Measurements from ENCODE around the gene ERCC6L2.
A peak's percentile ranks its signal among the peaks of the same experiment; 100 is the strongest.

The ERCC6L2 gene

DNA sequence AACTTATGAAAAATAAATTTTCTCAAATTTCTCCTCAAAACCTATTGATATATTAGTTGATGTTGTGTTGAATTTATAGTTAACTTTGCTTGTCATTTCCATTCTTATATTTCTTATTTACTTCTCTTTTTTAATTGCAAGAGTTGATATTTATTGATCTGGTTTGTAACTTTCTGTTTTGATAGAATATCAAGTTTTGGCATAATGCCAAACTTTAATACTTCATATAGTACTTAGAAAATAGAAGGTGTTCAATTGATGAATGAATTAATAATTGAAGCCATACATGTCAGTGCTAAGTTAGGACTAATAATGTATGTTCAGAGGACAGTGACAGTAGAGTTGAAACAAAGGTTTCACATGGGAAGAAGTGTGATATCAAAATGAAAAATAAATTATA is 27.9 kb downstream of the ERCC6L2 start:
- no peak for TF ChIP-seq ZFX (IDR thresholded peaks at IDR 0.05; ENCODE audit: borderline replicate concordance)
- TF ChIP-seq, protein P1, sequence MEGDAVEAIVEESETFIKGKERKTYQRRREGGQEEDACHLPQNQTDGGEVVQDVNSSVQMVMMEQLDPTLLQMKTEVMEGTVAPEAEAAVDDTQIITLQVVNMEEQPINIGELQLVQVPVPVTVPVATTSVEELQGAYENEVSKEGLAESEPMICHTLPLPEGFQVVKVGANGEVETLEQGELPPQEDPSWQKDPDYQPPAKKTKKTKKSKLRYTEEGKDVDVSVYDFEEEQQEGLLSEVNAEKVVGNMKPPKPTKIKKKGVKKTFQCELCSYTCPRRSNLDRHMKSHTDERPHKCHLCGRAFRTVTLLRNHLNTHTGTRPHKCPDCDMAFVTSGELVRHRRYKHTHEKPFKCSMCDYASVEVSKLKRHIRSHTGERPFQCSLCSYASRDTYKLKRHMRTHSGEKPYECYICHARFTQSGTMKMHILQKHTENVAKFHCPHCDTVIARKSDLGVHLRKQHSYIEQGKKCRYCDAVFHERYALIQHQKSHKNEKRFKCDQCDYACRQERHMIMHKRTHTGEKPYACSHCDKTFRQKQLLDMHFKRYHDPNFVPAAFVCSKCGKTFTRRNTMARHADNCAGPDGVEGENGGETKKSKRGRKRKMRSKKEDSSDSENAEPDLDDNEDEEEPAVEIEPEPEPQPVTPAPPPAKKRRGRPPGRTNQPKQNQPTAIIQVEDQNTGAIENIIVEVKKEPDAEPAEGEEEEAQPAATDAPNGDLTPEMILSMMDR (IDR thresholded peaks at IDR 0.05) = no peak
- no peak overlapping the region for H3K27ac ChIP-seq

GRCh38 chr9:95907794-95908193 is 32.3 kb downstream of the ERCC6L2 start:
- TF ChIP-seq, protein P1 (IDR thresholded peaks at IDR 0.05) = peak; percentile 44
- no peak for TF ChIP-seq ZFX (IDR thresholded peaks at IDR 0.05; ENCODE audit: borderline replicate concordance)
- no peak overlapping the region for H3K27ac ChIP-seq

DNA sequence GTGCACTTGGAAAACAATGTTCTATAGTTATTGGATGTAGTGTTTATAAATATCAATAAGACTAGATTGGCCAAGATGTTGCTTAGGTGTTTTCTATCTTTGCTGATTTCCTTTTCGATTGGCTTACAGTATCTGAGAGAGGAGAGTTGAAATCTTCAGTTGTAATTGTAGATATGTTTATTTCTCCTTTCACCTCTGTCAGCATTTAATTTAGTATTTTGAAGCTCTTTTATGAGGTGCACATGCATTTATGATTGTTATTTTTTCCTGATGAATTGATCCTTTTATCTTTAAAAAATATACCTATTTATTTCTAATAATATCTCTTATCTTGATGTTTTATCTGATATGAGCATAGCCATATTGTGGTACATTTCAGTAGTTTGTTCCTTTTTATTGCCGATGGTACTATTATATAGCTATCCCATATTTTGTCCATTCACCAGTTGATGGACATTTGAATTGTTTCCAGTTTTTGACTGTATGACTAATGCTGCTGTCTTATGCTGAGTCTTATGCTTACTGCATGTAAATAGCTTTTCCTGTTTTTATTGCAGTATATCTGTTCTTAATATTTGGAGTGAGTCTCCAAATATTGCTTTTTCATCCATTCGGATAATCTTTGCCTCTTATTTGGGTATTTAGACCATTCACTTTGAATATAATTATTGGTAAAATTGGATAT is 34.7 kb downstream of the ERCC6L2 start:
- TF ChIP-seq, protein P1 (IDR thresholded peaks at IDR 0.05) = no peak
- TF ChIP-seq ZFX (IDR thresholded peaks at IDR 0.05; ENCODE audit: borderline replicate concordance) = no peak
- H3K27ac ChIP-seq = peak overlapping the region; percentile 45

DNA sequence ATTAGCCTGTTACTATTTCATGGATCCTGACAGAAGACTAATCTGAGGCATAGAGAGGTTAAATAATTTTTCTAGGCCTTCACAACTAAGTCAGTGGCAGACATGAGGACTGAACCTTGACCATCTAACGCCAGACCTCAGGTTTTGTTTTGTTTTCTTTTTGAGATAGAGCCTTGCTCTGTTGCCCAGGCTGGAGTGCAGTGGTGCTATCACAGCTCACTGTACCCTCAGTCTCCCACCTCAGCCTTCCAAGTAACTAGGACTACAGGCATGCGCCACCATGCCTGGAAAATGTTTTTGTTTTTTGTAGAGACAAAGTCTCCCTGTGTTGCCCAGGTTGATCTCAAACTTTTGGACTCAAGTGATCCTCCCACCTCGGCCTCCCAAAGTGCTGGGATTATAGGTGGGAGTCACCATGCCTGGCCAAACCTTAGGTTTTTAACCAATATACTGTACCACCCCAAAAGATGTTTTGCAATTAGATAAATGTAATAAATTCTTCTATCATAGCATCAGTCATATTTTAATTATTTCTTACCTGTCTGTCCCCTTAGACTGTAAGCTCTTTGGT is 35.4 kb downstream of the ERCC6L2 start:
- no peak for TF ChIP-seq ZFX (IDR thresholded peaks at IDR 0.05; ENCODE audit: borderline replicate concordance)
- TF ChIP-seq, protein P1 (IDR thresholded peaks at IDR 0.05) = no peak
- peak overlapping the region; percentile 45 for H3K27ac ChIP-seq

GRCh38 chr9:95912773-95913172 is 37.3 kb downstream of the ERCC6L2 start:
- TF ChIP-seq, protein P1 (IDR thresholded peaks at IDR 0.05) = no peak
- no peak for TF ChIP-seq ZFX (IDR thresholded peaks at IDR 0.05; ENCODE audit: borderline replicate concordance)
- H3K27ac ChIP-seq = no peak overlapping the region; the same call in 1 of the 2 replicates

GRCh38 chr9:95920017-95920416 is 44.5 kb downstream of the ERCC6L2 start:
- TF ChIP-seq ZFX (IDR thresholded peaks at IDR 0.05; ENCODE audit: borderline replicate concordance) = no peak
- TF ChIP-seq, protein P1 (IDR thresholded peaks at IDR 0.05) = no peak
- peak overlapping the region; percentile 53 for H3K27ac ChIP-seq

- TF ChIP-seq, protein P1 (IDR thresholded peaks at IDR 0.05) = no peak
- no peak overlapping the region for H3K27ac ChIP-seq
Observed at GRCh38 chr9:95923794-95924193, 48.3 kb downstream of the ERCC6L2 start.

Data from 22Rv1 (cell line).